H1 (cell line): ENCODE data around the gene UBR3. TPM values are rescaled to one million over a fixed set of nuclear protein-coding genes. Genes with fewer than 3 reads are reported as not detected.

Source experiments
- CTCF ChIA-PET: fragments of 300-600 bp; sonication (Branson Sonifier 250); formaldehyde crosslinking; loops from one replicate; lab custom pipeline; 2021; ENCODE audit not compliant: partially characterized antibody; lab: Charles Lee
- POLR2A ChIA-PET: fragments of 300-600 bp; sonication (Branson Sonifier 250); formaldehyde crosslinking; loops from one replicate; lab custom pipeline; 2021; ENCODE audit warnings: inconsistent platforms; ENCODE audit not compliant: partially characterized antibody; lab: Charles Lee
- DNase-seq, 2 experiments: peaks; one replicate each; pipeline versions ENCODE4 v3.0.0 to v3.0.0-alpha.2; 2010 to 2022; ENCODE audit warnings: low spot score in 2 of 2, low read depth in 1 of 2, mixed read lengths in 1 of 2
- FAIRE-seq: peaks from 2 replicates; lab custom pipeline; 2011; peaks lifted over from hg19 to GRCh38; lab: Jason Lieb, UNC
- H2AFZ ChIP-seq: 2 replicates; pipeline ENCODE4 v1.8.1; 2012; ENCODE audit warnings: low read length, inconsistent platforms
- H2AK5ac ChIP-seq: 2 replicates; pipeline ENCODE4 v1.6.1; 2013; ENCODE audit warnings: low read depth, low read length
- H2BK120ac ChIP-seq: replicated peaks from 2 replicates; pipeline ENCODE3; 2013; ENCODE audit warnings: low read depth, low read length, inconsistent platforms
- H2BK12ac ChIP-seq: 2 replicates; pipeline ENCODE4 v1.6.1; 2013; ENCODE audit warnings: low read depth, low read length
- H2BK15ac ChIP-seq: 2 replicates; pipeline ENCODE4 v1.6.1; 2013; ENCODE audit warnings: low read length
- H2BK20ac ChIP-seq: 2 replicates; pipeline ENCODE4 v1.6.1; 2013; ENCODE audit warnings: low read length
- H2BK5ac ChIP-seq: 2 replicates; pipeline ENCODE4 v1.6.1; 2013; ENCODE audit warnings: low read depth, low read length
- H3K14ac ChIP-seq: 2 replicates; pipeline ENCODE4 v1.6.1; 2013; ENCODE audit warnings: inconsistent platforms; ENCODE audit not compliant: insufficient read length
- H3K18ac ChIP-seq: 2 replicates; pipeline ENCODE4 v1.6.1; 2013; ENCODE audit warnings: low read length; ENCODE audit errors: extremely low read depth
- H3K23ac ChIP-seq: 2 replicates; pipeline ENCODE4 v1.6.1; 2013; ENCODE audit warnings: inconsistent platforms; ENCODE audit not compliant: insufficient read length
- H3K23me2 ChIP-seq: 2 replicates; pipeline ENCODE4 v1.6.1; 2013; ENCODE audit warnings: low read depth, low read length
- H3K27ac ChIP-seq: 2 replicates; pipeline ENCODE4 v1.6.1; 2011; ENCODE audit warnings: low read depth, low read length, inconsistent platforms
- H3K27me3 ChIP-seq, 4 experiments: replicated peaks in 1 of 4; 1 replicate in 1 of 4; 2 replicates in 3 of 4; pipeline versions ENCODE4 v1.6.1 to v1.8.1; 2011 to 2013; ENCODE audit warnings: low read length in 3 of 4, mild to moderate bottlenecking in 3 of 4, inconsistent platforms in 2 of 4, mixed read lengths in 2 of 4, moderate library complexity in 1 of 4; ENCODE audit not compliant: control insufficient read depth in 3 of 4, insufficient read depth in 3 of 4; ENCODE audit errors: extremely low read depth in 1 of 4
- H3K36me3 ChIP-seq, 4 experiments: 2 replicates each; pipeline versions ENCODE4 v1.6.1 to v1.8.1; 2011 to 2013; ENCODE audit warnings: mild to moderate bottlenecking in 4 of 4, low read length in 3 of 4, moderate library complexity in 2 of 4, control low read depth in 1 of 4, inconsistent platforms in 1 of 4; ENCODE audit not compliant: insufficient read depth in 4 of 4, control insufficient read depth in 2 of 4
- H3K4ac ChIP-seq: replicated peaks from 2 replicates; pipeline ENCODE3; 2013; ENCODE audit warnings: low read length, low read depth, mixed read lengths, inconsistent platforms; ENCODE audit not compliant: insufficient read length
- H3K4me1 ChIP-seq, 4 experiments: replicated peaks in 1 of 4; 1 replicate in 1 of 4; 2 replicates in 3 of 4; pipeline versions ENCODE4 v1.6.1 to v1.8.1; 2011 to 2013; ENCODE audit warnings: low read length in 3 of 4, inconsistent platforms in 2 of 4, mixed read lengths in 1 of 4; ENCODE audit not compliant: insufficient read depth in 4 of 4, control insufficient read depth in 3 of 4
- H3K4me2 ChIP-seq, 2 experiments: 2 replicates each; pipeline versions ENCODE4 v1.6.1 to v1.8.1; 2011 to 2013; ENCODE audit warnings: low read depth in 2 of 2, low read length in 2 of 2, control low read depth in 1 of 2, inconsistent platforms in 1 of 2, mild to moderate bottlenecking in 1 of 2; ENCODE audit not compliant: insufficient read depth in 1 of 2
- H3K4me3 ChIP-seq, 4 experiments: fragments of 200-600, 300-600 bp in 1 of 4; sonication (generic), shearing (Covaris generic), sonication (Bioruptor Twin) in 1 of 4; 2 replicates each; pipeline versions ENCODE4 v1.5.1 to v1.8.1; 2011 to 2016; ENCODE audit warnings: low read length in 4 of 4, low read depth in 3 of 4, control low read depth in 2 of 4, inconsistent platforms in 2 of 4, mild to moderate bottlenecking in 2 of 4, mixed read lengths in 1 of 4, moderate library complexity in 1 of 4; ENCODE audit not compliant: insufficient read depth in 2 of 4; ENCODE audit errors: extremely low read depth in 1 of 4
- H3K56ac ChIP-seq: replicated peaks from 2 replicates; pipeline ENCODE3; 2013; ENCODE audit warnings: low read depth, mild to moderate bottlenecking, mixed read lengths, low read length, inconsistent platforms; ENCODE audit not compliant: insufficient read length
- H3K79me1 ChIP-seq: 2 replicates; pipeline ENCODE4 v1.6.1; 2013; ENCODE audit warnings: low read depth, low read length, control low read depth
- H3K79me2 ChIP-seq, 2 experiments: 2 replicates each; pipeline versions ENCODE4 v1.6.1 to v1.8.1; 2012 to 2013; ENCODE audit warnings: low read length in 2 of 2, mild to moderate bottlenecking in 2 of 2, inconsistent platforms in 1 of 2; ENCODE audit not compliant: insufficient read depth in 2 of 2, control insufficient read depth in 1 of 2
- H3K9ac ChIP-seq, 4 experiments: replicated peaks in 1 of 4; 1 replicate in 1 of 4; 2 replicates in 3 of 4; pipeline versions ENCODE4 v1.6.1 to v1.8.1; 2011 to 2013; ENCODE audit warnings: low read depth in 3 of 4, low read length in 3 of 4, control low read depth in 2 of 4, mild to moderate bottlenecking in 2 of 4, moderate library complexity in 2 of 4, inconsistent platforms in 1 of 4; ENCODE audit errors: extremely low read depth in 1 of 4
- H3K9me3 ChIP-seq, 2 experiments: 2 replicates each; pipeline versions ENCODE4 v1.6.1 to v1.8.1; 2012 to 2013; ENCODE audit warnings: mild to moderate bottlenecking in 2 of 2, moderate library complexity in 2 of 2, control low read depth in 1 of 2, inconsistent platforms in 1 of 2, low read depth in 1 of 2, low read length in 1 of 2, mixed read lengths in 1 of 2; ENCODE audit not compliant: insufficient read depth in 2 of 2
- H4K20me1 ChIP-seq, 2 experiments: replicated peaks in 1 of 2; 2 replicates each; pipeline versions ENCODE3 to v1.8.1; 2011 to 2013; ENCODE audit warnings: inconsistent platforms in 2 of 2, low read length in 2 of 2, mild to moderate bottlenecking in 1 of 2; ENCODE audit not compliant: insufficient read depth in 2 of 2, control insufficient read depth in 1 of 2
- H4K5ac ChIP-seq: 2 replicates; pipeline ENCODE4 v1.6.1; 2013; ENCODE audit warnings: low read length, low read depth, mixed read lengths, inconsistent platforms; ENCODE audit not compliant: insufficient read length
- H4K8ac ChIP-seq: 2 replicates; pipeline ENCODE4 v1.8.0; 2013; ENCODE audit warnings: mild to moderate bottlenecking, moderate library complexity, low read length, inconsistent platforms; ENCODE audit not compliant: insufficient read depth; ENCODE audit errors: extremely low read depth
- H4K91ac ChIP-seq: replicated peaks from 2 replicates; pipeline ENCODE3; 2013; ENCODE audit warnings: low read length, mixed read lengths, inconsistent platforms; ENCODE audit not compliant: insufficient read length
- BACH1 ChIP-seq: IDR thresholded peaks from 2 replicates; pipeline ENCODE4 v1.6.1; 2012; ENCODE audit warnings: low read length, improper control_type of control experiment
- EGR1 ChIP-seq: IDR thresholded peaks from 2 replicates; pipeline ENCODE4 v1.6.1; 2011; ENCODE audit warnings: low read depth, low read length, borderline replicate concordance
- MAFK ChIP-seq: IDR thresholded peaks from 2 replicates; pipeline ENCODE4 v1.6.1; 2012; ENCODE audit warnings: low read depth, mild to moderate bottlenecking, improper control_type of control experiment, low read length
- POU5F1 ChIP-seq: IDR thresholded peaks from 2 replicates; pipeline ENCODE4 v1.6.1; 2011; ENCODE audit warnings: low read depth, mild to moderate bottlenecking, low read length, moderate library complexity
- RNF2 ChIP-seq: fragments of 200-900, 300-1000 bp; sonication (generic); IDR thresholded peaks from 2 replicates; pipeline ENCODE4 v1.7.1; 2016; ENCODE audit warnings: borderline replicate concordance, low read depth, mild to moderate bottlenecking, antibody characterized with exemption, low read length; ENCODE audit not compliant: poor library complexity, severe bottlenecking; ENCODE audit errors: missing control alignments
- WGBS, 2 experiments: shearing (Covaris generic) in 1 of 2; methylation state at CpG; one replicate each; pipeline versions ENCODE4 v1.1.6 to v1.1.7; 2013 to 2015; ENCODE audit warnings: low lambda C conversion rate in 2 of 2, mixed read lengths in 2 of 2, inconsistent platforms in 1 of 2, low coverage in 1 of 2, missing lambda C conversion rate in 1 of 2; ENCODE audit not compliant: insufficient replicate concordance in 2 of 2, insufficient coverage in 1 of 2, insufficient read length in 1 of 2; ENCODE audit errors: extremely low coverage in 1 of 2, missing lambda C conversion rate in 1 of 2; 5-methylcytosine and 5-hydroxymethylcytosine counted together
- polyA plus RNA-seq, 7 experiments: library from polyadenylated mRNA; depleted of rRNA in 3 of 7; stranded (reverse) in 5 of 7; unstranded in 2 of 7; fragments of >200 nt in 5 of 7; fragments of 200-250 nt in 2 of 7; gene quantifications; 1 replicate in 5 of 7; 2 replicates in 1 of 7; 4 replicates in 1 of 7; pipeline versions ENCODE4 v1.2.1 to v1.2.3, GENCODE V29; 2011 to 2013; ENCODE audit warnings: missing spikeins in 2 of 7, mixed read lengths in 2 of 7
- total RNA-seq: library from RNA; stranded (reverse); fragmentation: NEBNext Ultra II Directional; extraction: Animal tissue kit (Norgen Biotek cat#: 25700); gene quantifications from 2 replicates; pipeline ENCODE4 v1.2.1, GENCODE V29; 2021

The UBR3 gene
- total and polyA plus RNA-seq, 2 of the 8 experiments (the other 6 are each of a cell fraction or from before 2014, with no cell fraction given), result 3.7 to 17.7 TPM

DNA sequence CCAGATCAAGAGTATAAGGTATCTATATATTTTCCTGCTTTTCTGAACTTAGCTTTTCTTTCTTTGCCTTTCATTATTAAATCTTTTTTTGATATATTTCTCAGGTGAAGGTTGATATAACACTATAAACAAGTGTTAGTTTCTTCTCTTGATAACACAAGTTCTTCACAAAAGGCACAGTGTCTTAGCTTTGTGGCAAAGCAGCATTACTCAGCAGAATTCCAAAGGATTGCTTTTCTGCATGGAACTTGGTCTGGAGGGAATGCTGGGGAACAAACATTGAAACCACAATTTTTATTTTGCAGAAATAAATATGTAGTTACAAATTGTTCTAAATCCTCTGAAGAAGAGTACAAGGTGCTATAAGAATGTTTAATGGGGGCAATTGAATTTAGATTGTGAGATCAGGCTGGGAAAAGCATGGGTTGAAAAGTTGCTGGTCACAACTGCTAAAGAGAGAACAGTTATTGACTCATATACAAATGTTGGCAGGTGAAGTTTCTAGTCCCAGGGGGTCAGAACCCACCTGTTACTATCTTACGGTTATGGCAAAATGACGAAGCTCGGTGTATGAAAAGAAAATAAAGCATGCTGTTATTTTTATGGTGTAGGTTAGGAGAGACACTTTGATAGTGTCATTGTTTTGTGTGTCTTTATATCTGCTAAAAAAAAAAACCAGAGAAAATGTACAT, 68.2 kb downstream of the UBR3 start:
- H3K9me3 ChIP-seq, result no peaks in the 10 kb centered on the region
- no peak overlapping the region for H3K56ac ChIP-seq
- no peak for DNase-seq
- no peaks in the 10 kb centered on the region; a peak in 1 of 8 replicates for H3K36me3 ChIP-seq
- H2BK5ac ChIP-seq, result no peak overlapping the region
- H2BK12ac ChIP-seq, result no peak overlapping the region
- H3K4ac ChIP-seq, result no peak overlapping the region
- no peak overlapping the region for H3K23ac ChIP-seq
- no peaks in the 10 kb centered on the region for H4K20me1 ChIP-seq
- no peaks in the 10 kb centered on the region for H3K79me1 ChIP-seq
- H3K27me3 ChIP-seq, result no peaks in the 10 kb centered on the region
- H3K79me2 ChIP-seq, result no peaks in the 10 kb centered on the region
- TF ChIP-seq POU5F1 (no peak), MAFK (peak; percentile 67), RNF2 (no peak), BACH1 (peak; percentile 73; the same call in 1 of the 2 replicates), EGR1 (no peak)
- H4K91ac ChIP-seq, result no peak overlapping the region
- H3K4me2 ChIP-seq, result no peak overlapping the region
- ChIA-PET CTCF (interaction anchor here (0.6 kb wide), 1 partner anchor 81 kb away, joined by 3 read pairs; no protein-coding TSS in a partner anchor), POLR2A (no interaction called here)
- H3K14ac ChIP-seq, result no peak overlapping the region
- H3K23me2 ChIP-seq, result no peaks in the 10 kb centered on the region
- no peak overlapping the region for H2AK5ac ChIP-seq
- H2BK120ac ChIP-seq, result no peak overlapping the region
- H3K4me3 ChIP-seq, result no peak overlapping the region
- FAIRE-seq, result no peak
- H3K9ac ChIP-seq, result no peak overlapping the region
- H3K27ac ChIP-seq, result no peak overlapping the region
- H2BK15ac ChIP-seq, result no peak overlapping the region
- no peak overlapping the region for H4K8ac ChIP-seq
- H4K5ac ChIP-seq, result no peak overlapping the region
- H2AFZ ChIP-seq, result no peak overlapping the region
- no peak overlapping the region for H2BK20ac ChIP-seq
- WGBS, 2 experiments, result 92% methylated on average over 3 of the region's 3 CpGs; no CpG with 5 or more reads in 1 of the 2 experiments
- no peaks in the 10 kb centered on the region for H3K4me1 ChIP-seq
- no peak overlapping the region for H3K18ac ChIP-seq
